HepG2 (cell line): ENCODE data around the gene FANCE. TPM values are rescaled to one million over a fixed set of nuclear protein-coding genes. Genes with fewer than 3 reads are reported as not detected.
A peak's percentile ranks its signal among the peaks of the same experiment; 100 is the strongest.

Source experiments
- ARID4A ChIP-seq: sonication (generic); formaldehyde crosslinking; IDR thresholded peaks from 2 replicates; pipeline ENCODE4 v1.5.0; 2020; ENCODE audit warnings: mild to moderate bottlenecking, missing genetic modification reagents, borderline replicate concordance
- MED13 ChIP-seq: sonication (generic); formaldehyde crosslinking; IDR thresholded peaks from 2 replicates; pipeline ENCODE4 v1.5.0; 2020; ENCODE audit warnings: missing genetic modification reagents
- NFKB2 ChIP-seq: sonication (generic); formaldehyde crosslinking; IDR thresholded peaks from 2 replicates; pipeline ENCODE4 v1.4.0; 2020; ENCODE audit warnings: missing genetic modification reagents, borderline replicate concordance
- TSC22D2 ChIP-seq: sonication (generic); formaldehyde crosslinking; IDR thresholded peaks from 2 replicates; pipeline ENCODE4 v1.5.1; 2020; ENCODE audit warnings: missing genetic modification reagents, mild to moderate bottlenecking, borderline replicate concordance
- YY1 ChIP-seq: IDR thresholded peaks from 2 replicates; pipeline ENCODE4 v1.6.1; 2011; ENCODE audit warnings: low read length, low read depth, moderate library complexity, mild to moderate bottlenecking; ENCODE audit not compliant: insufficient read depth, insufficient replicate concordance
- ZNF318 ChIP-seq: sonication (generic); formaldehyde crosslinking; IDR thresholded peaks from 2 replicates; pipeline ENCODE4 v1.4.0; 2020; ENCODE audit warnings: mild to moderate bottlenecking, missing genetic modification reagents
- ZNF432 ChIP-seq: sonication (generic); formaldehyde crosslinking; IDR thresholded peaks from 2 replicates; pipeline ENCODE4 v1.5.0; 2020; ENCODE audit warnings: missing genetic modification reagents, mild to moderate bottlenecking, borderline replicate concordance
- polyA plus RNA-seq, 8 experiments: library from polyadenylated mRNA; depleted of rRNA in 3 of 8; stranded (reverse) in 7 of 8; unstranded in 1 of 8; fragments of >200 nt; fragmentation: Illumina TruSeq in 4 of 8; extraction: Trizol in 4 of 8; gene quantifications; 2 replicates each; pipeline versions ENCODE4 v1.2.1 to v1.2.3, GENCODE V29; 2011 to 2016; ENCODE audit warnings: low read depth in 4 of 8, missing spikeins in 1 of 8, mixed read lengths in 1 of 8; ENCODE audit not compliant: insufficient read depth in 1 of 8
- total RNA-seq, 5 experiments: library from RNA; depleted of rRNA; stranded (reverse); fragments of >200 nt; fragmentation: Illumina TruSeq; extraction: Trizol; gene quantifications; 2 replicates each; pipeline ENCODE4 v1.2.3, GENCODE V29; 2016; ENCODE audit warnings: low read depth in 1 of 5
- TF ChIP-seq, protein P1 (sequence below): conservative IDR thresholded peaks from 2 replicates; pipeline ENCODE4 v1.6.1; 2018; ENCODE audit warnings: missing genetic modification reagents
- TF ChIP-seq, protein P2 (sequence below): sonication (generic); formaldehyde crosslinking; IDR thresholded peaks from 2 replicates; pipeline ENCODE4 v1.8.0; 2022; ENCODE audit warnings: missing genetic modification reagents, mild to moderate bottlenecking, inconsistent platforms, borderline replicate concordance
- TF ChIP-seq, protein P3 (sequence below): fragments of 450-650 bp; IDR thresholded peaks from 2 replicates; pipeline ENCODE4 v1.6.1; 2017

Gene FANCE
- total and polyA plus RNA-seq, 2 of the 13 experiments (the other 11 are each of a cell fraction or from before 2014, with no cell fraction given): 7.1 to 11.2 TPM

GRCh38 chr6:35452183-35453090 is at the start of gene FANCE (continued):
- TF ChIP-seq ZNF432 (CRISPR knock-in tag): no peak
- TF ChIP-seq TSC22D2 (CRISPR knock-in tag): peak; percentile 92; the same call in 1 of the 2 replicates
- TF ChIP-seq ARID4A (CRISPR knock-in tag): peak; percentile 93
- peak; percentile 71 for TF ChIP-seq YY1
- TF ChIP-seq MED13 (CRISPR knock-in tag): no peak
- TF ChIP-seq, protein P1, sequence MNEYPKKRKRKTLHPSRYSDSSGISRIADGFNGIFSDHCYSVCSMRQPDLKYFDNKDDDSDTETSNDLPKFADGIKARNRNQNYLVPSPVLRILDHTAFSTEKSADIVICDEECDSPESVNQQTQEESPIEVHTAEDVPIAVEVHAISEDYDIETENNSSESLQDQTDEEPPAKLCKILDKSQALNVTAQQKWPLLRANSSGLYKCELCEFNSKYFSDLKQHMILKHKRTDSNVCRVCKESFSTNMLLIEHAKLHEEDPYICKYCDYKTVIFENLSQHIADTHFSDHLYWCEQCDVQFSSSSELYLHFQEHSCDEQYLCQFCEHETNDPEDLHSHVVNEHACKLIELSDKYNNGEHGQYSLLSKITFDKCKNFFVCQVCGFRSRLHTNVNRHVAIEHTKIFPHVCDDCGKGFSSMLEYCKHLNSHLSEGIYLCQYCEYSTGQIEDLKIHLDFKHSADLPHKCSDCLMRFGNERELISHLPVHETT (CRISPR knock-in tag): peak; percentile 41; the same call in 1 of the 2 replicates
- TF ChIP-seq, protein P2, sequence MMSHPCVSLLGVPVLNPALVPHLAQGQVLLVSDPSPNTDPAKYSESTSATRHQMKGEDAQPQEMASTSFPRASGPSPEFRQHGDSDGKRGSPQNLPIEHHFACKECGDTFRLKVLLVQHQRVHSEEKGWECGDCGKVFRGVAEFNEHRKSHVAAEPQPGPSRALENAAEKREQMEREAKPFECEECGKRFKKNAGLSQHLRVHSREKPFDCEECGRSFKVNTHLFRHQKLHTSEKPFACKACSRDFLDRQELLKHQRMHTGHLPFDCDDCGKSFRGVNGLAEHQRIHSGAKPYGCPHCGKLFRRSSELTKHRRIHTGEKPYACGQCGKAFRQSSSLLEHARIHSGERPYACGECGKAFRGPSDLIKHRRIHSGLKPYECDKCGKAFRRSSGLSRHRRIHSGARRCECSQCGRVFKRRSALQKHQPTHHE: no peak
- TF ChIP-seq ZNF318 (CRISPR knock-in tag): no peak
- TF ChIP-seq, protein P3, sequence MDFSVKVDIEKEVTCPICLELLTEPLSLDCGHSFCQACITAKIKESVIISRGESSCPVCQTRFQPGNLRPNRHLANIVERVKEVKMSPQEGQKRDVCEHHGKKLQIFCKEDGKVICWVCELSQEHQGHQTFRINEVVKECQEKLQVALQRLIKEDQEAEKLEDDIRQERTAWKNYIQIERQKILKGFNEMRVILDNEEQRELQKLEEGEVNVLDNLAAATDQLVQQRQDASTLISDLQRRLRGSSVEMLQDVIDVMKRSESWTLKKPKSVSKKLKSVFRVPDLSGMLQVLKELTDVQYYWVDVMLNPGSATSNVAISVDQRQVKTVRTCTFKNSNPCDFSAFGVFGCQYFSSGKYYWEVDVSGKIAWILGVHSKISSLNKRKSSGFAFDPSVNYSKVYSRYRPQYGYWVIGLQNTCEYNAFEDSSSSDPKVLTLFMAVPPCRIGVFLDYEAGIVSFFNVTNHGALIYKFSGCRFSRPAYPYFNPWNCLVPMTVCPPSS: no peak
- TF ChIP-seq NFKB2 (CRISPR knock-in tag): peak; percentile 91; the same call in 1 of the 2 replicates
